ENCODE results near the gene C9orf50. TPM values are rescaled to one million over a fixed set of nuclear protein-coding genes. Genes with fewer than 3 reads are reported as not detected.

Gene C9orf50
- total RNA-seq, 2 donors from 2014 or later, result not detected

GRCh38 chr9:129602598-129603415 is 18.1 kb downstream of the C9orf50 start:
- Histone ChIP-seq H3K27me3 (no peaks in the 10 kb centered on the region), H3K27ac (no peak overlapping the region), H3K36me3 (no peaks in the 10 kb centered on the region), H3K4me3 (no peak overlapping the region), H3K9me3 (no peaks in the 10 kb centered on the region), H3K4me1 (peaks cover 2% of the 10 kb centered on the region), H3K9ac (ENCODE audit: low read depth in 2 of 2, low read length in 2 of 2) (no peak overlapping the region)
- no peak for TF ChIP-seq CTCF (IDR thresholded peaks at IDR 0.05)
- DNase-seq, result no peak
- intact Hi-C loops (cut with DNase I), result loop anchor here (10.0 kb wide), 1 partner anchor 98 kb away; no protein-coding TSS in a partner anchor

GRCh38 chr9:129601082-129601674 is 19.7 kb downstream of the C9orf50 start:
- no peak overlapping the region for H3K27ac ChIP-seq
- peaks cover 7% of the 10 kb centered on the region for H3K4me1 ChIP-seq
- H3K27me3 ChIP-seq, result no peaks in the 10 kb centered on the region
- no peak for DNase-seq
- TF ChIP-seq CTCF (IDR thresholded peaks at IDR 0.05), result no peak
- intact Hi-C loops (cut with DNase I), result loop anchor here (10.0 kb wide), 1 partner anchor 96 kb away; no protein-coding TSS in a partner anchor
- H3K9ac ChIP-seq (ENCODE audit: low read depth in 2 of 2, low read length in 2 of 2), result no peak overlapping the region
- H3K36me3 ChIP-seq, result no peaks in the 10 kb centered on the region
- no peak overlapping the region for H3K4me3 ChIP-seq
- H3K9me3 ChIP-seq, result no peaks in the 10 kb centered on the region

GRCh38 chr9:129598089-129598596 is 22.8 kb downstream of the C9orf50 start:
- no peak for TF ChIP-seq CTCF (IDR thresholded peaks at IDR 0.05)
- intact Hi-C loops (cut with DNase I), result no loop called here
- Histone ChIP-seq H3K4me1 (peaks cover 5% of the 10 kb centered on the region), H3K27ac (peak overlapping the region; percentile 79), H3K36me3 (no peaks in the 10 kb centered on the region), H3K9me3 (no peaks in the 10 kb centered on the region), H3K27me3 (no peaks in the 10 kb centered on the region), H3K4me3 (peak overlapping the region; percentile 34), H3K9ac (ENCODE audit: low read depth in 2 of 2, low read length in 2 of 2) (peak overlapping the region; percentile 61 to 64)
- DNase-seq, result no peak

DNA sequence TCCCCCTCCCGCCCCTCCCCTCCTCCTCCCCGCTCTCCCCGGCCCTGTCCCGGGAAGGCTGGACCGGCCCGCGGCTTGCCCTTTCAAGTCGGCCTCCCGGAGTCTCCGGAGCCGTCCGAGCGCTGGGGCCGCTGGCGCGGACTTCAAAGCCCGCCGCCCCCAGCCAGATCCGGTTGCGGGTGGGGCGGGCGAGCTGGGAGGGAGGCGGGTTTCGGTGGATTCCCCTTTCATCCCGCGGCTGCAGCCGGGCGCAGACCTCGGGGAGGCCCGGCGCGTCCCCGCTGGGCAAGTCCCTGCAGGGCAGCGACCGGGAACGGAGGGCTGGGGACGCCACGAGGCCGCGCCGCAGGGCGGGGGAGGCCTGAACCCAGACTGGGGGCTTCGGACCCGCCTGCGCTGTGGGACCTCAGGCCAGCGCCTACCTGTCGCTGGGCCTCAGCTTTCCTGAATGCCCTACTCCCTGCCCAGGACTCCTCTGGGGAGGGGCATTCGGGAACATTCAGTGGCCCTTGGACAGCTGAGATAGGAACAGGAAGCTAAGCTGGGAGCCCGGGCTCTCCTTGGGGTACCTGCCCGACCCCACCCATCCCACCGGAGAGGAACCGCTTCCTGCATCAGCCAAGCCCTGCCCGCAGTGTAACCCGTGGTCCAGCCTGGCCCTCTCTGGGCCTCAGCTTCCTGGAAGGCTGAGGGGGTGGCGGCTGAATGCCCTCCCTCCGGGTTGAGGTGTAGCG is 23.4 kb downstream of the C9orf50 start:
- TF ChIP-seq CTCF (IDR thresholded peaks at IDR 0.05), result no peak
- no peaks in the 10 kb centered on the region for H3K27me3 ChIP-seq
- no peaks in the 10 kb centered on the region for H3K9me3 ChIP-seq
- H3K27ac ChIP-seq, result peak overlapping the region; percentile 79
- no peaks in the 10 kb centered on the region for H3K36me3 ChIP-seq
- H3K4me3 ChIP-seq, result peak overlapping the region; percentile 34
- H3K4me1 ChIP-seq, result peaks cover 5% of the 10 kb centered on the region
- peak; percentile 77 for DNase-seq
- peak overlapping the region; percentile 61 to 64 for H3K9ac ChIP-seq (ENCODE audit: low read depth in 2 of 2, low read length in 2 of 2)
- intact Hi-C loops (cut with DNase I), result no loop called here

Data from colonic mucosa (tissue), 4 donors.